CD14-positive monocyte (primary cell): ENCODE data around the gene KRTAP4-6. TPM values are rescaled to one million over a fixed set of nuclear protein-coding genes. Genes with fewer than 3 reads are reported as not detected.

Experiments
- DNase-seq, 3 donors: peaks; one replicate each; pipeline ENCODE4 v3.0.0-alpha.2; 2011 to 2022
- H2AFZ ChIP-seq: 2 replicates; pipeline ENCODE4 v1.6.0; 2012; ENCODE audit warnings: mild to moderate bottlenecking, low read depth, low read length, inconsistent platforms; ENCODE audit not compliant: insufficient read depth, poor library complexity, severe bottlenecking
- H3K27ac ChIP-seq, 2 donors: 1 replicate in 1 of 2; 2 replicates in 1 of 2; pipeline ENCODE4 v1.5.1; 2012 to 2013; ENCODE audit warnings: low read length in 2 of 2, control low read depth in 1 of 2, inconsistent platforms in 1 of 2, low read depth in 1 of 2, mild to moderate bottlenecking in 1 of 2
- H3K27me3 ChIP-seq, 2 donors: one replicate each; pipeline versions ENCODE4 v1.6.0 to v1.6.1; 2011 to 2013; ENCODE audit warnings: low read length in 2 of 2; ENCODE audit not compliant: control insufficient read depth in 2 of 2, insufficient read depth in 2 of 2
- H3K36me3 ChIP-seq, 2 donors: replicated peaks in 1 of 2; 1 replicate in 1 of 2; 2 replicates in 1 of 2; pipeline versions ENCODE4 v1.5.1 to v1.6.1; 2012 to 2013; ENCODE audit warnings: low read length in 2 of 2, control low read depth in 1 of 2, inconsistent platforms in 1 of 2, mild to moderate bottlenecking in 1 of 2; ENCODE audit not compliant: insufficient read depth in 2 of 2, control insufficient read depth in 1 of 2
- H3K4me1 ChIP-seq, 2 donors: 1 replicate in 1 of 2; 2 replicates in 1 of 2; pipeline versions ENCODE4 v1.5.1 to v1.6.1; 2012 to 2013; ENCODE audit warnings: low read length in 2 of 2, control low read depth in 1 of 2, inconsistent platforms in 1 of 2, mild to moderate bottlenecking in 1 of 2, moderate library complexity in 1 of 2; ENCODE audit not compliant: insufficient read depth in 2 of 2, control insufficient read depth in 1 of 2
- H3K4me2 ChIP-seq: replicated peaks from 2 replicates; pipeline ENCODE3; 2012; ENCODE audit warnings: low read length, moderate library complexity, mild to moderate bottlenecking; ENCODE audit not compliant: poor library complexity, severe bottlenecking; ENCODE audit errors: extremely low read depth
- H3K4me3 ChIP-seq, 3 experiments: fragments of 200-600 bp in 1 of 3; sonication (generic) in 1 of 3; replicated peaks in 1 of 3; 1 replicate in 2 of 3; 2 replicates in 1 of 3; pipeline ENCODE4 v1.5.1; 2011 to 2013; ENCODE audit warnings: low read length in 3 of 3, mild to moderate bottlenecking in 3 of 3, control low read depth in 2 of 3, low read depth in 2 of 3, inconsistent platforms in 1 of 3, moderate library complexity in 1 of 3
- H3K79me2 ChIP-seq: 2 replicates; pipeline ENCODE4 v1.6.0; 2012; ENCODE audit warnings: mild to moderate bottlenecking, control low read depth, inconsistent platforms, low read length, moderate library complexity; ENCODE audit not compliant: insufficient read depth
- H3K9ac ChIP-seq: 2 replicates; pipeline ENCODE4 v1.6.0; 2017; ENCODE audit warnings: low read length, mild to moderate bottlenecking; ENCODE audit not compliant: insufficient read depth, poor library complexity, severe bottlenecking
- H3K9me3 ChIP-seq, 2 donors: replicated peaks in 1 of 2; 1 replicate in 1 of 2; 2 replicates in 1 of 2; pipeline versions ENCODE4 v1.5.1 to v1.6.1; 2012 to 2013; ENCODE audit warnings: low read length in 2 of 2, control low read depth in 1 of 2; ENCODE audit not compliant: control insufficient read depth in 1 of 2, insufficient read depth in 1 of 2
- H4K20me1 ChIP-seq: 2 replicates; pipeline ENCODE4 v1.6.0; 2012; ENCODE audit warnings: mild to moderate bottlenecking, low read length, control low read depth, moderate library complexity; ENCODE audit not compliant: insufficient read depth
- H3K27ac Mint-ChIP-seq, 7 donors: one replicate each; pipeline ENCODE4 v1.8.0; 2020; ENCODE audit warnings: mild to moderate bottlenecking in 7 of 7, mixed read lengths in 7 of 7, moderate library complexity in 6 of 7, inconsistent platforms in 2 of 7
- H3K27me3 Mint-ChIP-seq, 3 donors: one replicate each; pipeline ENCODE4 v1.8.0; 2021 to 2022; ENCODE audit warnings: low read depth in 3 of 3, mild to moderate bottlenecking in 3 of 3, mixed read lengths in 3 of 3, moderate library complexity in 3 of 3, inconsistent platforms in 1 of 3
- H3K36me3 Mint-ChIP-seq, 2 donors: one replicate each; pipeline ENCODE4 v1.8.0; 2020; ENCODE audit warnings: mixed read lengths in 2 of 2, inconsistent platforms in 1 of 2, mild to moderate bottlenecking in 1 of 2
- H3K4me1 Mint-ChIP-seq: one replicate; pipeline ENCODE4 v1.8.0; 2020; ENCODE audit warnings: mild to moderate bottlenecking, mixed read lengths
- H3K4me3 Mint-ChIP-seq, 2 donors: one replicate each; pipeline ENCODE4 v1.8.0; 2020; ENCODE audit warnings: mild to moderate bottlenecking in 2 of 2, mixed read lengths in 2 of 2, moderate library complexity in 1 of 2
- H3K9me3 Mint-ChIP-seq, 7 donors: one replicate each; pipeline ENCODE4 v1.8.0; 2020 to 2022; ENCODE audit warnings: mixed read lengths in 7 of 7, mild to moderate bottlenecking in 6 of 7, moderate library complexity in 6 of 7, inconsistent platforms in 2 of 7
- WGBS: methylation state at CpG from one replicate; pipeline ENCODE4 v1.1.5; 2013; ENCODE audit warnings: missing lambda C conversion rate; ENCODE audit not compliant: insufficient coverage; 5-methylcytosine and 5-hydroxymethylcytosine counted together
- intact Hi-C, 2 donors: fragments of 100-400 bp; cut with micrococcal nuclease; formaldehyde crosslinking; loops; one replicate each; pipeline versions ENCODE4 v1.15.0 to v1.15.1; 2023
- polyA plus RNA-seq, 3 donors: library from polyadenylated mRNA; depleted of rRNA in 1 of 3; unstranded in 2 of 3; stranded (reverse) in 1 of 3; fragments of 300-500 nt in 2 of 3; fragments of >200 nt in 1 of 3; fragmentation: Illumina TruSeq in 2 of 3; gene quantifications; 1 replicate in 2 of 3; 2 replicates in 1 of 3; pipeline ENCODE4 v1.2.3, GENCODE V29; 2012 to 2021
- TF ChIP-seq, protein P1 (sequence below): fragments of 200-600 bp; IDR thresholded peaks from one replicate; pipeline ENCODE4 v1.8.0; 2022; ENCODE audit warnings: antibody characterized with exemption, mild to moderate bottlenecking

The KRTAP4-6 gene
- polyA plus RNA-seq, 3 donors = not detected

- H3K27ac ChIP-seq = no peak overlapping the region
- H3K36me3 ChIP-seq = no peaks in the 10 kb centered on the region
- no peak overlapping the region for H3K4me3 ChIP-seq
- H3K79me2 ChIP-seq = no peaks in the 10 kb centered on the region
- H2AFZ ChIP-seq = no peak overlapping the region
- no peak overlapping the region for H3K4me3 Mint-ChIP-seq
- H3K4me2 ChIP-seq = no peak overlapping the region
- peak; percentile 1 to 52 (median 3) for DNase-seq
- no peak overlapping the region for H3K9ac ChIP-seq
- peaks cover 18% of the 10 kb centered on the region for H3K4me1 Mint-ChIP-seq
- intact Hi-C loops = no loop called here
- H4K20me1 ChIP-seq = no peaks in the 10 kb centered on the region
- TF ChIP-seq, protein P1, sequence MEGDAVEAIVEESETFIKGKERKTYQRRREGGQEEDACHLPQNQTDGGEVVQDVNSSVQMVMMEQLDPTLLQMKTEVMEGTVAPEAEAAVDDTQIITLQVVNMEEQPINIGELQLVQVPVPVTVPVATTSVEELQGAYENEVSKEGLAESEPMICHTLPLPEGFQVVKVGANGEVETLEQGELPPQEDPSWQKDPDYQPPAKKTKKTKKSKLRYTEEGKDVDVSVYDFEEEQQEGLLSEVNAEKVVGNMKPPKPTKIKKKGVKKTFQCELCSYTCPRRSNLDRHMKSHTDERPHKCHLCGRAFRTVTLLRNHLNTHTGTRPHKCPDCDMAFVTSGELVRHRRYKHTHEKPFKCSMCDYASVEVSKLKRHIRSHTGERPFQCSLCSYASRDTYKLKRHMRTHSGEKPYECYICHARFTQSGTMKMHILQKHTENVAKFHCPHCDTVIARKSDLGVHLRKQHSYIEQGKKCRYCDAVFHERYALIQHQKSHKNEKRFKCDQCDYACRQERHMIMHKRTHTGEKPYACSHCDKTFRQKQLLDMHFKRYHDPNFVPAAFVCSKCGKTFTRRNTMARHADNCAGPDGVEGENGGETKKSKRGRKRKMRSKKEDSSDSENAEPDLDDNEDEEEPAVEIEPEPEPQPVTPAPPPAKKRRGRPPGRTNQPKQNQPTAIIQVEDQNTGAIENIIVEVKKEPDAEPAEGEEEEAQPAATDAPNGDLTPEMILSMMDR = no peak
- H3K9me3 Mint-ChIP-seq = peaks cover 0 to 2% (median 0%) of the 10 kb centered on the region in 7 donors
- H3K27me3 ChIP-seq = no peaks in the 10 kb centered on the region
- peaks cover 0 to 10% of the 10 kb centered on the region in 2 donors for H3K4me1 ChIP-seq
- H3K27ac Mint-ChIP-seq = no peak overlapping the region
- no peaks in the 10 kb centered on the region for H3K9me3 ChIP-seq
- H3K36me3 Mint-ChIP-seq = no peaks in the 10 kb centered on the region
- 100% methylated on average over 2 of the region's 3 CpGs for WGBS
- peaks cover 0 to 6% (median 3%) of the 10 kb centered on the region in 3 donors for H3K27me3 Mint-ChIP-seq
Measured at GRCh38 chr17:41178341-41178740, 38.0 kb upstream of the KRTAP4-6 start.

GRCh38 chr17:41177727-41178271, 37.5 kb upstream of the KRTAP4-6 start, which contains the start of gene KRTAP4-2:
Gene KRTAP4-2, minus strand, starts transcription at chr17:41178221. Its CDS starts 57 bp downstream, at chr17:41178164.
- peak within 1 kb of the TSS in 1 of 7 donors; percentile 1 for H3K27ac Mint-ChIP-seq
- Histone ChIP-seq H2AFZ (no peak within 1 kb of the TSS), H3K27me3 (no peaks in the 10 kb centered on the region), H3K9ac (no peak within 1 kb of the TSS), H3K4me2 (no peak within 1 kb of the TSS), H3K9me3 (no peaks in the 10 kb centered on the region), H4K20me1 (no peaks in the 10 kb centered on the region), H3K36me3 (no peaks in the 10 kb centered on the region), H3K4me3 (no peak within 1 kb of the TSS), H3K4me1 (peaks cover 0 to 10% of the 10 kb centered on the region in 2 donors), H3K79me2 (no peaks in the 10 kb centered on the region), H3K27ac (no peak within 1 kb of the TSS)
- peaks cover 19% of the 10 kb centered on the region for H3K4me1 Mint-ChIP-seq
- peaks cover 0 to 6% (median 3%) of the 10 kb centered on the region in 3 donors for H3K27me3 Mint-ChIP-seq
- no peaks in the 10 kb centered on the region for H3K36me3 Mint-ChIP-seq
- no peak for DNase-seq
- 100% methylated on average over 6 of the region's 7 CpGs for WGBS
- no peak within 1 kb of the TSS for H3K4me3 Mint-ChIP-seq
- intact Hi-C loops = no loop called here
- TF ChIP-seq, protein P1 = no peak
- peaks cover 0 to 2% (median 0%) of the 10 kb centered on the region in 7 donors for H3K9me3 Mint-ChIP-seq
